PC-3 (cell line): ENCODE measurements around the gene FAM83F. TPM values are rescaled to one million over a fixed set of nuclear protein-coding genes. Genes with fewer than 3 reads are reported as not detected.

Source experiments
- ATAC-seq: fragments of 200-7000 bp; cut with Tn5 transposase; 2 replicates; pipeline ENCODE4 v1.9.1; 2020; ENCODE audit warnings: mild to moderate bottlenecking, moderate library complexity
- BruUV-seq: library from RNA; stranded (reverse); fragments of 400-500 nt; replicated peaks from 2 replicates; lab custom pipeline; 2021; lab: Mats Ljungman, UMichigan
- CTCF ChIA-PET: fragments of 300-600 bp; sonication (Branson Sonifier 250); formaldehyde crosslinking; loops from one replicate; lab custom pipeline; 2022; ENCODE audit warnings: antibody characterized with exemption; lab: Charles Lee
- POLR2A ChIA-PET: fragments of 300-600 bp; sonication (Branson Sonifier 250); formaldehyde crosslinking; loops from one replicate; lab custom pipeline; 2022; ENCODE audit warnings: antibody characterized with exemption; ENCODE audit not compliant: unreplicated experiment; lab: Charles Lee
- DNase-seq: peaks from one replicate; pipeline ENCODE4 v3.0.0-alpha.2; 2015
- H2AFZ ChIP-seq: fragments of 300-600 bp; sonication (generic); 2 replicates; pipeline ENCODE4 v1.6.0; 2016; ENCODE audit warnings: antibody characterized with exemption, low read length
- H3F3A ChIP-seq: fragments of 300-600 bp; sonication (generic); one replicate; pipeline ENCODE4 v1.6.0; 2017; ENCODE audit warnings: antibody characterized with exemption, low read length, control low read depth, mild to moderate bottlenecking; ENCODE audit not compliant: unreplicated experiment
- H3K27ac ChIP-seq: fragments of 300-600 bp; sonication (generic); 2 replicates; pipeline ENCODE4 v1.5.1; 2016; ENCODE audit warnings: mild to moderate bottlenecking, low read length
- H3K27me3 ChIP-seq: fragments of 300-600 bp; sonication (generic); 2 replicates; pipeline ENCODE4 v1.6.1; 2016; ENCODE audit warnings: low read length, mixed read lengths
- H3K36me3 ChIP-seq: fragments of 300-600 bp; sonication (generic); 2 replicates; pipeline ENCODE4 v1.6.1; 2016; ENCODE audit warnings: low read depth, mixed run types, low read length, mixed read lengths
- H3K4me1 ChIP-seq: fragments of 300-600 bp; sonication (generic); 2 replicates; pipeline ENCODE4 v1.5.1; 2016; ENCODE audit warnings: low read length; ENCODE audit not compliant: insufficient read depth
- H3K4me2 ChIP-seq: fragments of 300-600 bp; sonication (generic); 2 replicates; pipeline ENCODE4 v1.6.0; 2016; ENCODE audit warnings: low read length
- H3K4me3 ChIP-seq: fragments of 300-600 bp; sonication (generic); 2 replicates; pipeline ENCODE4 v1.5.1; 2016; ENCODE audit warnings: mild to moderate bottlenecking, low read length, mixed read lengths
- H3K79me2 ChIP-seq: fragments of 300-600 bp; sonication (generic); 2 replicates; pipeline ENCODE4 v1.6.1; 2017; ENCODE audit warnings: low read length, mixed read lengths
- H3K9ac ChIP-seq: fragments of 300-600 bp; sonication (generic); 2 replicates; pipeline ENCODE4 v1.6.0; 2016; ENCODE audit warnings: mild to moderate bottlenecking, low read length
- H3K9me2 ChIP-seq: fragments of 300-600 bp; sonication (generic); replicated peaks from 2 replicates; pipeline ENCODE4 v1.6.1; 2016; ENCODE audit warnings: mixed run types, low read length, mixed read lengths
- H3K9me3 ChIP-seq: fragments of 300-600 bp; sonication (generic); 2 replicates; pipeline ENCODE4 v1.6.1; 2016; ENCODE audit warnings: low read length, mixed read lengths
- H4K20me1 ChIP-seq: fragments of 300-600 bp; sonication (generic); 2 replicates; pipeline ENCODE4 v1.6.1; 2016; ENCODE audit warnings: low read length, mixed read lengths
- CTCF ChIP-seq: fragments of 300-600 bp; sonication (generic); conservative IDR thresholded peaks from 2 replicates; pipeline ENCODE4 v1.5.1; 2017; ENCODE audit warnings: antibody characterized with exemption, low read depth, mild to moderate bottlenecking, low read length
- EZH2 ChIP-seq: fragments of 300-600 bp; sonication (generic); IDR thresholded peaks from one replicate; pipeline ENCODE4 v1.6.1; 2017; ENCODE audit warnings: antibody characterized with exemption, mild to moderate bottlenecking, low read length; ENCODE audit not compliant: unreplicated experiment
- EZH2phosphoT487 ChIP-seq: fragments of 300-600 bp; sonication (generic); IDR thresholded peaks from 2 replicates; pipeline ENCODE4 v1.6.1; 2018; ENCODE audit warnings: mild to moderate bottlenecking, antibody characterized with exemption, low read length, borderline replicate concordance
- intact Hi-C: fragments of 100-400 bp; cut with micrococcal nuclease; formaldehyde crosslinking; loops from 2 replicates; pipeline ENCODE4 v1.9.0; 2023
- total RNA-seq: library from RNA; depleted of rRNA; stranded (reverse); fragments of >200 nt; gene quantifications from 2 replicates; pipeline ENCODE4 v1.2.3, GENCODE V29; 2014

Gene FAM83F
- total RNA-seq, 1 experiment from 2014 or later, result 5.5 TPM

- intact Hi-C loops, result loop anchor here (2.0 to 10.0 kb wide), 3 partner anchors 131 to 512 kb away; partner anchors contain the start of genes ADSL, RPS19BP1 and TNRC6B
These were observed 49.5 kb downstream of the FAM83F start for GRCh38 chr22:40044102-40044869.

GRCh38 chr22:40044870-40045834, 50.4 kb downstream of the FAM83F start:
- no peaks in the 10 kb centered on the region for H3K9me3 ChIP-seq
- H4K20me1 ChIP-seq, result no peaks in the 10 kb centered on the region
- DNase-seq (peak; percentile 30), ATAC-seq (peak; percentile 22)
- H3K4me1 ChIP-seq, result peaks cover 24% of the 10 kb centered on the region
- peak overlapping the region; percentile 86 for H2AFZ ChIP-seq
- no peak overlapping the region for H3K27ac ChIP-seq
- POLR2A ChIA-PET, result interaction anchor here (0.7 to 1.3 kb wide), 3 partner anchors 132 to 316 kb away, joined by 3 to 7 read pairs (median 6); partner anchors contain the start of genes ADSL and TNRC6B
- TF ChIP-seq EZH2 (no peak), EZH2phosphoT487 (no peak), CTCF (no peak)
- intact Hi-C loops, result loop anchor here (2.0 to 10.0 kb wide), 4 partner anchors 130 to 513 kb away; partner anchors contain the start of genes ADSL, RPS19BP1 and TNRC6B
- no peaks in the 10 kb centered on the region for H3F3A ChIP-seq
- peak overlapping the region; percentile 96 for H3K4me2 ChIP-seq
- CTCF ChIA-PET, result interaction anchor here (0.8 kb wide), 1 partner anchor 1039 kb away, joined by 4 read pairs; no protein-coding TSS in a partner anchor
- H3K27me3 ChIP-seq, result no peaks in the 10 kb centered on the region
- no TSS peak for BruUV-seq
- H3K9ac ChIP-seq, result peak overlapping the region; percentile 67
- 0 out of 2 replicates have a peak, but pooled peaks cover 14% of the 10 kb centered on the region for H3K79me2 ChIP-seq
- H3K36me3 ChIP-seq, result no peaks in the 10 kb centered on the region
- peak overlapping the region; percentile 86 for H3K4me3 ChIP-seq
- H3K9me2 ChIP-seq, result no peaks in the 10 kb centered on the region

More at GRCh38 chr22:40044102-40044869, 49.5 kb downstream of the FAM83F start:
- Histone ChIP-seq H3K79me2 (0 out of 2 replicates have a peak, but pooled peaks cover 14% of the 10 kb centered on the region), H3K4me2 (peak overlapping the region; percentile 84), H3K4me3 (peak overlapping the region; percentile 72), H3K36me3 (no peaks in the 10 kb centered on the region), H2AFZ (peak overlapping the region; percentile 88), H4K20me1 (no peaks in the 10 kb centered on the region), H3K27me3 (no peaks in the 10 kb centered on the region), H3K9ac (peak overlapping the region; percentile 55), H3K4me1 (peaks cover 24% of the 10 kb centered on the region), H3K27ac (peak overlapping the region; percentile 61), H3F3A (no peaks in the 10 kb centered on the region), H3K9me2 (no peaks in the 10 kb centered on the region), H3K9me3 (no peaks in the 10 kb centered on the region)
- ChIA-PET CTCF (interaction anchor here (0.7 to 0.8 kb wide), 2 partner anchors 19 to 1038 kb away, joined by 3 to 4 read pairs; no protein-coding TSS in a partner anchor), POLR2A (interaction anchor here (0.5 to 1.3 kb wide), 9 partner anchors 26 to 1840 kb away, joined by 3 to 8 read pairs (median 3); partner anchors contain the start of genes ADSL, ATF4 and TNRC6B)
- TF ChIP-seq CTCF, result no peak
- TF ChIP-seq EZH2phosphoT487, result no peak
- TF ChIP-seq EZH2, result no peak
- DNase-seq, result peak; percentile 96
- BruUV-seq, result no TSS peak
- ATAC-seq, result peak; percentile 85
